DMS 273 (cell line): ENCODE data around the gene SH3RF3.
A peak's percentile ranks its signal among the peaks of the same experiment; 100 is the strongest.

Source experiments
- DNase-seq: peaks from one replicate; lab custom pipeline; 2025; ENCODE audit not compliant: unreplicated experiment; lab: John Stamatoyannopoulos, UW

The SH3RF3 gene

GRCh38 chr2:109233643-109234042 lies 104.6 kb downstream of the SH3RF3 start:
- no peak for DNase-seq

GRCh38 chr2:109234355-109234754 lies 105.3 kb downstream of the SH3RF3 start:
- DNase-seq, result no peak

GRCh38 chr2:109236147-109236546 lies 107.1 kb downstream of the SH3RF3 start:
- DNase-seq, result no peak

- DNase-seq, result no peak
Measured at GRCh38 chr2:109237792-109238191, 108.8 kb downstream of the SH3RF3 start.

GRCh38 chr2:109238580-109238979 lies 109.6 kb downstream of the SH3RF3 start:
- DNase-seq, result no peak

GRCh38 chr2:109239720-109240119 lies 110.7 kb downstream of the SH3RF3 start:
- no peak for DNase-seq

- DNase-seq, result no peak
Measured at GRCh38 chr2:109242210-109242653, 113.2 kb downstream of the SH3RF3 start.

- DNase-seq, result no peak
Measured at GRCh38 chr2:109242654-109243331, 113.8 kb downstream of the SH3RF3 start.

- no peak for DNase-seq
Measured at GRCh38 chr2:109243526-109244303, 114.7 kb downstream of the SH3RF3 start.

GRCh38 chr2:109244304-109244582 lies 115.2 kb downstream of the SH3RF3 start:
- no peak for DNase-seq

GRCh38 chr2:109244750-109245382 lies 115.9 kb downstream of the SH3RF3 start:
- DNase-seq, result no peak

GRCh38 chr2:109246176-109246575 lies 117.2 kb downstream of the SH3RF3 start:
- DNase-seq, result no peak

GRCh38 chr2:109246616-109247015 lies 117.6 kb downstream of the SH3RF3 start:
- no peak for DNase-seq

- DNase-seq, result no peak
Measured at GRCh38 chr2:109247340-109247739, 118.3 kb downstream of the SH3RF3 start.

- DNase-seq, result peak; percentile 18
Measured at GRCh38 chr2:109247812-109248211, 118.8 kb downstream of the SH3RF3 start.

- DNase-seq, result no peak
Measured at GRCh38 chr2:109248590-109248989, 119.6 kb downstream of the SH3RF3 start.

- DNase-seq, result no peak
Measured at GRCh38 chr2:109253217-109253616, 124.2 kb downstream of the SH3RF3 start.

GRCh38 chr2:109254174-109254904 lies 125.3 kb downstream of the SH3RF3 start:
- no peak for DNase-seq

- DNase-seq, result no peak
Measured at GRCh38 chr2:109255654-109256053, 126.6 kb downstream of the SH3RF3 start.

- DNase-seq, result no peak
Measured at GRCh38 chr2:109256111-109256510, 127.1 kb downstream of the SH3RF3 start.

- DNase-seq, result no peak
Measured at GRCh38 chr2:109256921-109257320, 127.9 kb downstream of the SH3RF3 start.

- no peak for DNase-seq
Measured at GRCh38 chr2:109257653-109258052, 128.6 kb downstream of the SH3RF3 start.
